HUES48 (cell line): ENCODE data around the gene SURF2.

Experiments
- H3K27ac ChIP-seq: one replicate; pipeline ENCODE4 v1.7.0; 2013; ENCODE audit warnings: low read depth, low read length, inconsistent platforms
- H3K27me3 ChIP-seq: 2 replicates; pipeline ENCODE4 v1.6.1; 2013; ENCODE audit warnings: mild to moderate bottlenecking, low read length; ENCODE audit not compliant: control insufficient read depth, insufficient read depth
- H3K36me3 ChIP-seq: 2 replicates; pipeline ENCODE4 v1.6.1; 2013; ENCODE audit warnings: low read length; ENCODE audit not compliant: control insufficient read depth, insufficient read depth
- H3K4me1 ChIP-seq: 2 replicates; pipeline ENCODE4 v1.6.1; 2013; ENCODE audit warnings: mild to moderate bottlenecking, low read length; ENCODE audit not compliant: control insufficient read depth, insufficient read depth
- H3K4me3 ChIP-seq: 2 replicates; pipeline ENCODE4 v1.5.1; 2013; ENCODE audit warnings: mild to moderate bottlenecking, low read depth, low read length
- H3K9ac ChIP-seq: 2 replicates; pipeline ENCODE4 v1.6.1; 2013; ENCODE audit warnings: mild to moderate bottlenecking, low read depth, low read length, moderate library complexity
- H3K9me3 ChIP-seq: 2 replicates; pipeline ENCODE4 v1.6.1; 2013; ENCODE audit warnings: low read length; ENCODE audit not compliant: control insufficient read depth, insufficient read depth

Gene SURF2

GRCh38 chr9:133379153-133380086 is 23.1 kb downstream of the SURF2 start:
- no peak overlapping the region for H3K9ac ChIP-seq
- peaks cover 3% of the 10 kb centered on the region; the same call in 1 of the 2 replicates for H3K9me3 ChIP-seq
- peaks cover 5% of the 10 kb centered on the region; the same call in 1 of the 2 replicates for H3K4me1 ChIP-seq
- no peak overlapping the region for H3K27ac ChIP-seq
- no peaks in the 10 kb centered on the region for H3K36me3 ChIP-seq
- H3K4me3 ChIP-seq = no peak overlapping the region
- peaks cover 8% of the 10 kb centered on the region; the same call in 1 of the 2 replicates for H3K27me3 ChIP-seq

- Histone ChIP-seq H3K27me3 (peaks cover 8% of the 10 kb centered on the region; the same call in 1 of the 2 replicates), H3K4me1 (no peaks in the 10 kb centered on the region; the same call in 1 of the 2 replicates), H3K36me3 (no peaks in the 10 kb centered on the region), H3K9me3 (peaks cover 3% of the 10 kb centered on the region; the same call in 1 of the 2 replicates), H3K9ac (no peak overlapping the region), H3K27ac (no peak overlapping the region), H3K4me3 (no peak overlapping the region)
Measured at GRCh38 chr9:133380734-133381133, 24.4 kb downstream of the SURF2 start.

DNA sequence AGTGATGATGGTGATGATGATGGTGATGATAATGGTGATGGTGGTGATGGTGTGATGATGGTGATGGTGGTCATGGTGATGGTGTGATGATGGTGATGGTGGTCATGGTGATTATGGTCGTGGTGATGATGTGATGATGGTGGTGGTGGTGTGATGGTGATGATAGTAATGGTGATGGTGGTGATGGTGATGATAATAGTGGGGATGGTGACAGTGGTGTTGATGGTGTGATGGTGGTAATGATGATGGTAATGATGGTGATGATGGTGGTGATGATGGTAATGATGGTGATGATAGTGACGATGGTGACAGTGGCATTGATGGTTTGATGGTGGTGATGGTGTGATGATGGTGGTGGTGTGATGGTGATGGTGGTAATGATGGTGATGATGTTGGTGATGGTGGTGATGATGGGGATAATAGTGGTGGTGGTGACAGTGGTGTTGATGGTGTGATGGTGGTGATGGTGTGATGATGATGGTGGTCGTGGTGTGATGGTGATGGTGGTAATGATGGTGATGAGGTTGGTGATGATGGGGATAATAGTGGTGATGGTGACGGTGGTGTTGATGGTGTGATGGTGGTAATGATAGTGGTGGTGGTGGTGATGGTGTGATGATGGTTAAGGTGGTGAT is 26.3 kb downstream of the SURF2 start:
- H3K36me3 ChIP-seq = no peaks in the 10 kb centered on the region
- H3K27ac ChIP-seq = no peak overlapping the region
- H3K9me3 ChIP-seq = peaks cover 3% of the 10 kb centered on the region; the same call in 1 of the 2 replicates
- H3K9ac ChIP-seq = no peak overlapping the region
- no peak overlapping the region for H3K4me3 ChIP-seq
- no peaks in the 10 kb centered on the region; the same call in 1 of the 2 replicates for H3K4me1 ChIP-seq
- H3K27me3 ChIP-seq = no peaks in the 10 kb centered on the region

DNA sequence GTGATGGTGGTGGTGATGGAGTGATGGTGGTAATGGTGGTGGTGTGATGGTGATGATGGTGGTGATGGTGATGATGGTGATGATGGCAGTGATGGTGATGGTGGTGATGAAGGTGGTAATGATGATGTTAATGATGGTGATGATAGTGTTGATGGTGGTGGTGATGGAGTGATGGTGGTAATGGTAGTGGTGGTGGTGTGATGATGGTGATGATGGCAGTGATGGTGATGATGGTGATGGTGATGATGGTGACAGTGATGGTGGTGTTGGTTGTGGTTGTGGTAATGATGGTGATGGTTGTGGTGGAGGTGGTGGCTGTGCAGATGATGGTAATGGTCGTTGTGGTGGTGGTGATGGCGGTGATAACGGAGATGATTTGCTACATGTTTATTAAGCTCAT is 27.1 kb downstream of the SURF2 start:
- H3K4me3 ChIP-seq = no peak overlapping the region
- no peak overlapping the region for H3K27ac ChIP-seq
- no peaks in the 10 kb centered on the region for H3K27me3 ChIP-seq

DNA sequence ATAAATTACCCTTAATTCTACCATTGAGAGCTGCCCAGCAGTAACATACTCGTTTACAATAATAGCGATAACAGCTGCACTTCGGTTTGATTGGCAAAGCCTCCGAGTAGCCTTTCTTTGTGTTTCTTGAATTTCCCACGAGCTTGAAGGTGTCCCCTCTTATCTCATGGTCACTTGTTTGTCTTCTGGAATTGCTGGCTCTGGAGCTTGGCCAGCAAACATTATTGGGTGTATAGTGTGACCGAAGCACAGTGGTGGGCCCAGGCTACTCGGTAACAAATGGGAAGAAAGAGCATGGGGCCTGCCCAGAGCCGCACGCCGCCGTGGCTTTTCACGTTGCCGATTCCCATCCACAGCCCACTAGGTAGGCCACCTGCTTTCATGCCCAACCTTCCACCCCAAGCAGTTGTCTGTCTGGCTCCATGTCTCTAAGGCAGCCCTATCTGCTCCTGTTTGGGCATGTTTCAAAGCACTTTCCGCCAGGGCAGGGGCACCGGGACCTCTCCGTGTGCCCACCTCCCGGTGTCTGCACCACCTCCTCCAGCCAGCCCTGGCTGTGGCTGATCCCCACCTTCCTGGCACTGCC is 28.5 kb downstream of the SURF2 start:
- Histone ChIP-seq H3K9ac (no peak overlapping the region), H3K4me1 (no peaks in the 10 kb centered on the region), H3K27me3 (no peaks in the 10 kb centered on the region)

More for the DNA sequence above, 27.1 kb downstream of the SURF2 start:
- no peaks in the 10 kb centered on the region for H3K36me3 ChIP-seq
- no peaks in the 10 kb centered on the region for H3K4me1 ChIP-seq
- H3K9me3 ChIP-seq = peaks cover 3% of the 10 kb centered on the region; the same call in 1 of the 2 replicates
- no peak overlapping the region for H3K9ac ChIP-seq

DNA sequence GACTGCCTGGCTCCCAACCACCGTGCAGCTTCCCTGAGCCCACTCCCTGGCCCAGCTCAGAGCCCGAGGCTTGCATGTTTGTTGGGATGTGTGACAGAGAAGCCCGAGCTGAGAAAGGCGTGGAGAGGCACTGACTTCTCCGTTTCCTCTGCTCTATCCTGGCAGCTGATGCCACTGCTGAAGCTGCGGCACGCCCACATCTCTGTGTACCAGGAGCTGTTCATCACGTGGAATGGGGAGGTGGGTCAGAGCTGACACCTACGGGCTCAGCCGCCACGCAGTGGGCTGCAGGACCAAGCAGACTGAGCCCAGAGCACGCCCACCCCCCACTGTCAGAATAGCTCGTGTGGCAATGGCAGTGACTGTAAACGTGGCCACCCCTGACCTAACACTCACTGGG is 29.1 kb downstream of the SURF2 start:
- H3K4me3 ChIP-seq = no peak overlapping the region
- no peaks in the 10 kb centered on the region for H3K27me3 ChIP-seq
- H3K9me3 ChIP-seq = peaks cover 3% of the 10 kb centered on the region; the same call in 1 of the 2 replicates
- H3K36me3 ChIP-seq = no peaks in the 10 kb centered on the region
- H3K9ac ChIP-seq = no peak overlapping the region
- H3K27ac ChIP-seq = no peak overlapping the region
- H3K4me1 ChIP-seq = no peaks in the 10 kb centered on the region

More for the DNA sequence above, 28.5 kb downstream of the SURF2 start:
- H3K9me3 ChIP-seq = peaks cover 3% of the 10 kb centered on the region; the same call in 1 of the 2 replicates
- H3K27ac ChIP-seq = no peak overlapping the region
- H3K36me3 ChIP-seq = no peaks in the 10 kb centered on the region
- H3K4me3 ChIP-seq = no peak overlapping the region

DNA sequence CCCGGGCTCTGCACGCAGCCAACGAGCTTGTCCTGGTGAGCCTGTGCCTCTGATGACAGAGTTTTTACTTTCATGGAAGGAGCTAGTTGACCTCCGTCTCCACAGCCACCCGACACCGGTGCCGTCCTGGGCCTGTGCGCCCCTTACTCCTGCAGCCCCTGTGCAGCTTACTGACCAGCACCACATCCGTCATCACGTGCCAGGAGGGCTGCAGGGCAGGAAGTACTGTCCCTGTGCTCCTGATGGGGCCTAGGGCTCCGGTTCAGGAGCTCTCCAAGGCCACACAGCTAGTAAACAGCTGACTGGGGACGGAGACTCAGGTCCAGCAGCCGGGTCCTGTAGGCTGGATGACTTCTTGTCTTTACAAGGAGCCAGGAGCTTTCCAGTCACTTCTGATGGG is 30.0 kb downstream of the SURF2 start:
- peaks cover 3% of the 10 kb centered on the region; the same call in 1 of the 2 replicates for H3K9me3 ChIP-seq
- no peaks in the 10 kb centered on the region for H3K4me1 ChIP-seq
- H3K4me3 ChIP-seq = no peak overlapping the region
- no peaks in the 10 kb centered on the region for H3K27me3 ChIP-seq
- no peak overlapping the region for H3K9ac ChIP-seq
- no peak overlapping the region for H3K27ac ChIP-seq
- no peaks in the 10 kb centered on the region for H3K36me3 ChIP-seq

GRCh38 chr9:133387680-133388079 is 31.3 kb downstream of the SURF2 start:
- no peak overlapping the region for H3K27ac ChIP-seq
- peaks cover 3% of the 10 kb centered on the region; the same call in 1 of the 2 replicates for H3K9me3 ChIP-seq
- H3K36me3 ChIP-seq = no peaks in the 10 kb centered on the region
- H3K4me3 ChIP-seq = no peak overlapping the region
- no peak overlapping the region for H3K9ac ChIP-seq
- no peaks in the 10 kb centered on the region for H3K27me3 ChIP-seq
- no peaks in the 10 kb centered on the region for H3K4me1 ChIP-seq

GRCh38 chr9:133389025-133389557 is 32.7 kb downstream of the SURF2 start:
- H3K27ac ChIP-seq = no peak overlapping the region
- no peaks in the 10 kb centered on the region for H3K36me3 ChIP-seq
- no peaks in the 10 kb centered on the region for H3K9me3 ChIP-seq
- no peaks in the 10 kb centered on the region; the same call in 1 of the 2 replicates for H3K27me3 ChIP-seq
- H3K4me1 ChIP-seq = no peaks in the 10 kb centered on the region
- no peak overlapping the region for H3K4me3 ChIP-seq
- no peak overlapping the region for H3K9ac ChIP-seq

- Histone ChIP-seq H3K36me3 (no peaks in the 10 kb centered on the region), H3K27ac (no peak overlapping the region), H3K4me3 (no peak overlapping the region), H3K9me3 (no peaks in the 10 kb centered on the region), H3K4me1 (no peaks in the 10 kb centered on the region), H3K27me3 (no peaks in the 10 kb centered on the region; the same call in 1 of the 2 replicates), H3K9ac (no peak overlapping the region)
Measured at GRCh38 chr9:133389562-133389961, 33.2 kb downstream of the SURF2 start.
